Neural crest cell (in vitro differentiated cells): Measurements from ENCODE around the gene CD63. TPM values are rescaled to one million over a fixed set of nuclear protein-coding genes. Genes with fewer than 3 reads are reported as not detected.

Experiments
- DNase-seq: peaks from one replicate; pipeline ENCODE4 v3.0.0; 2021; ENCODE audit warnings: low read depth, mixed read lengths, low spot score
- H3K27ac Mint-ChIP-seq: one replicate; pipeline ENCODE4 v1.8.0; 2021; ENCODE audit warnings: mild to moderate bottlenecking, mixed read lengths; ENCODE audit not compliant: unreplicated experiment
- H3K27me3 Mint-ChIP-seq: 2 replicates; pipeline ENCODE4 v1.8.0; 2021; ENCODE audit warnings: low read depth, mild to moderate bottlenecking, mixed read lengths
- H3K36me3 Mint-ChIP-seq: 2 replicates; pipeline ENCODE4 v1.8.0; 2021; ENCODE audit warnings: low read depth, mild to moderate bottlenecking, mixed read lengths
- H3K4me1 Mint-ChIP-seq: 2 replicates; pipeline ENCODE4 v1.8.0; 2021; ENCODE audit warnings: mixed read lengths
- H3K4me3 Mint-ChIP-seq: one replicate; pipeline ENCODE4 v1.8.0; 2021; ENCODE audit warnings: mild to moderate bottlenecking, mixed read lengths
- H3K9me3 Mint-ChIP-seq: 2 replicates; pipeline ENCODE4 v1.8.0; 2021; ENCODE audit warnings: mixed read lengths
- total RNA-seq: library from RNA; stranded (reverse); gene quantifications from 2 replicates; pipeline ENCODE4 v1.2.1, GENCODE V29; 2021
- TF ChIP-seq, protein P1 (sequence below): fragments of 200-600 bp; sonication (generic); conservative IDR thresholded peaks from 2 replicates; pipeline ENCODE4 v1.5.0; 2021; ENCODE audit warnings: antibody characterized with exemption, mild to moderate bottlenecking

The CD63 gene
- total RNA-seq, 1 donor from 2014 or later, result 560 TPM

- Mint-ChIP-seq H3K27ac (peak overlapping the region; percentile 47), H3K9me3 (no peaks in the 10 kb centered on the region), H3K27me3 (no peaks in the 10 kb centered on the region), H3K4me1 (peaks cover 46% of the 10 kb centered on the region), H3K4me3 (peak overlapping the region; percentile 94), H3K36me3 (peaks cover 8% of the 10 kb centered on the region)
- DNase-seq, result no peak
- TF ChIP-seq, protein P1, sequence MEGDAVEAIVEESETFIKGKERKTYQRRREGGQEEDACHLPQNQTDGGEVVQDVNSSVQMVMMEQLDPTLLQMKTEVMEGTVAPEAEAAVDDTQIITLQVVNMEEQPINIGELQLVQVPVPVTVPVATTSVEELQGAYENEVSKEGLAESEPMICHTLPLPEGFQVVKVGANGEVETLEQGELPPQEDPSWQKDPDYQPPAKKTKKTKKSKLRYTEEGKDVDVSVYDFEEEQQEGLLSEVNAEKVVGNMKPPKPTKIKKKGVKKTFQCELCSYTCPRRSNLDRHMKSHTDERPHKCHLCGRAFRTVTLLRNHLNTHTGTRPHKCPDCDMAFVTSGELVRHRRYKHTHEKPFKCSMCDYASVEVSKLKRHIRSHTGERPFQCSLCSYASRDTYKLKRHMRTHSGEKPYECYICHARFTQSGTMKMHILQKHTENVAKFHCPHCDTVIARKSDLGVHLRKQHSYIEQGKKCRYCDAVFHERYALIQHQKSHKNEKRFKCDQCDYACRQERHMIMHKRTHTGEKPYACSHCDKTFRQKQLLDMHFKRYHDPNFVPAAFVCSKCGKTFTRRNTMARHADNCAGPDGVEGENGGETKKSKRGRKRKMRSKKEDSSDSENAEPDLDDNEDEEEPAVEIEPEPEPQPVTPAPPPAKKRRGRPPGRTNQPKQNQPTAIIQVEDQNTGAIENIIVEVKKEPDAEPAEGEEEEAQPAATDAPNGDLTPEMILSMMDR, result no peak
Measured at GRCh38 chr12:55727643-55728185, 1.1 kb downstream of the CD63 start.

DNA sequence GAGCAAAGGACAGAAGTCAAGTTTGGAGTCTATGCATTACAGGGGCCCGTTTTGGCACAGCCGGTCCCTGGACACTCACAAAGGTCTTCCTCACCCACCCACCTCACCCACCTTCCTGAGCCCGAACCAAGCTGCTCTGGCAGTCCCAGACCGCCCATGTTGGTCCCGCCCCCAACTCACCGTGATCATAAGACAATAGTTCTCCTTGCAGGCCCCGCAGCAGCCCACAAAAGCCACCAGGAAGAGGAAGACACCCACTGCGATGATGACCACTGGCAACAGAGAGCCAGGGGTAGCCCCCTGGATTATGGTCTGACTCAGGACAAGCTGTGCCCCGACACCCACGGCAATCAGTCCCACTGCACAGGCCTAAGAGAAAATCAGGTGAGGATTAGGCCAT lies 1.8 kb downstream of the CD63 start:
- TF ChIP-seq, protein P1, result no peak
- H3K27ac Mint-ChIP-seq, result no peak overlapping the region
- H3K9me3 Mint-ChIP-seq, result no peaks in the 10 kb centered on the region
- H3K4me3 Mint-ChIP-seq, result peak overlapping the region; percentile 94
- H3K4me1 Mint-ChIP-seq, result peaks cover 46% of the 10 kb centered on the region
- no peaks in the 10 kb centered on the region for H3K27me3 Mint-ChIP-seq
- DNase-seq, result no peak
- peaks cover 8% of the 10 kb centered on the region for H3K36me3 Mint-ChIP-seq

DNA sequence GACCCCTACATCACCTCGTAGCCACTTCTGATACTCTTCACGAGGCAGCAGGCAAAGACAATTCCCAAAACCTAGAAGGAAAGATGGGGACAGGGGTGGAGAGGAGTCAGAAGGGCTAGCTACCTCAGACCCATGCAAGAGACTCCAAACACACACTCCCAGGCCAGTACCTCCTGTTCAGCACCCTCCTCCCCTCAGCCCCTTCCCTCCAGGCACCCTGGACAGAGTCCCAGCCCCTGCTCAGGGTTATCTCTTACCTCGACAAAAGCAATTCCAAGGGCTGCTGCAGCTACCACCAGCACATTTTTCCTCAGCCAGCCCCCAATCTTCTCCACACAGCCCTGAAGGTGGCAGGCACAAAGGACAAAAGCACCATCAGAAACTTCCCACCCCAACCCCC lies 3.3 kb downstream of the CD63 start:
- H3K4me1 Mint-ChIP-seq, result peaks cover 45% of the 10 kb centered on the region
- no peaks in the 10 kb centered on the region for H3K9me3 Mint-ChIP-seq
- H3K4me3 Mint-ChIP-seq, result peak overlapping the region; percentile 80
- DNase-seq, result no peak
- TF ChIP-seq, protein P1, result no peak
- no peak overlapping the region for H3K27ac Mint-ChIP-seq
- peaks cover 8% of the 10 kb centered on the region for H3K36me3 Mint-ChIP-seq
- H3K27me3 Mint-ChIP-seq, result no peaks in the 10 kb centered on the region

DNA sequence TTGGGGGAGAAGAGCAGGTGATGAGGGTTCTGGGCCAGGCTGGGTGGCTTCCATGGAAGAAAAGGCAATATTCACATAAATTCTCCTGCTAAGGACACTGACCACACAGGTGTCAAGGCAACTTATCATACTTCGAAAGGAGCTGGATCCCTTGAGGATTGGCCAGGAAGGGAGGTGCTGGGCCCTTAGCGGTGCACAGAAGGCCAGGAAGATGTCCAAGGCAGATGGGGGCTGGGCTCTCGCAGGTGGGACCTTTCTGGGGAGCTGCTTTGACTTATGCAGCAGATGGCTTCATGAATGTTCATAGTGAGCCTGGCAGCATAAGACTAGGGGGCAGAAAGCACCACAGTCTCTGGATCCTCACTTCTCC lies 3.9 kb downstream of the CD63 start:
- DNase-seq, result no peak
- Mint-ChIP-seq H3K4me1 (peaks cover 38% of the 10 kb centered on the region), H3K36me3 (peaks cover 8% of the 10 kb centered on the region), H3K27ac (no peak overlapping the region), H3K4me3 (peak overlapping the region; percentile 80), H3K9me3 (no peaks in the 10 kb centered on the region), H3K27me3 (no peaks in the 10 kb centered on the region)
- TF ChIP-seq, protein P1, result no peak

GRCh38 chr12:55724226-55724939 lies 4.4 kb downstream of the CD63 start:
- H3K27me3 Mint-ChIP-seq, result no peaks in the 10 kb centered on the region
- peaks cover 33% of the 10 kb centered on the region for H3K4me1 Mint-ChIP-seq
- TF ChIP-seq, protein P1, result peak; percentile 64
- peaks cover 8% of the 10 kb centered on the region for H3K36me3 Mint-ChIP-seq
- H3K9me3 Mint-ChIP-seq, result no peaks in the 10 kb centered on the region
- no peak overlapping the region for H3K27ac Mint-ChIP-seq
- H3K4me3 Mint-ChIP-seq, result peak overlapping the region; percentile 80
- peak; percentile 59 for DNase-seq
